Aorta (tissue), 5 donors: ENCODE data around the gene IFIT2. TPM values are rescaled to one million over a fixed set of nuclear protein-coding genes. Genes with fewer than 3 reads are reported as not detected.
"Not testable (repeated sequence)": the region's sequence is repeated elsewhere in the genome, so short reads cannot be mapped to it uniquely, and the experiment has no call there.

Experiments
- ATAC-seq: fragments of 200-7000 bp; cut with Tn5 transposase; one replicate; pipeline ENCODE4 v1.9.1; 2022; ENCODE audit warnings: moderate library complexity; ENCODE audit not compliant: low FRiP score
- DNase-seq, 2 donors: peaks; one replicate each; pipeline ENCODE4 v3.0.0-alpha.2; 2020
- H3K27ac ChIP-seq, 2 donors: one replicate each; pipeline ENCODE4 v1.5.1; 2013; ENCODE audit warnings: low read length in 2 of 2, mild to moderate bottlenecking in 2 of 2, moderate library complexity in 2 of 2, control low read depth in 1 of 2, inconsistent platforms in 1 of 2, low read depth in 1 of 2
- H3K27me3 ChIP-seq, 2 donors: one replicate each; pipeline ENCODE4 v1.6.1; 2013; ENCODE audit warnings: control low read depth in 1 of 2, low read length in 1 of 2, mild to moderate bottlenecking in 1 of 2, moderate library complexity in 1 of 2; ENCODE audit not compliant: insufficient read depth in 2 of 2, control insufficient read depth in 1 of 2
- H3K36me3 ChIP-seq, 2 donors: one replicate each; pipeline ENCODE4 v1.6.1; 2013; ENCODE audit warnings: control low read depth in 1 of 2, low read length in 1 of 2, mild to moderate bottlenecking in 1 of 2; ENCODE audit not compliant: insufficient read depth in 2 of 2, control insufficient read depth in 1 of 2
- H3K4me1 ChIP-seq, 2 donors: one replicate each; pipeline ENCODE4 v1.6.1; 2013; ENCODE audit warnings: low read length in 2 of 2, control low read depth in 1 of 2, mild to moderate bottlenecking in 1 of 2, moderate library complexity in 1 of 2; ENCODE audit not compliant: insufficient read depth in 2 of 2, control insufficient read depth in 1 of 2
- H3K4me3 ChIP-seq, 2 donors: one replicate each; pipeline ENCODE4 v1.5.1; 2013; ENCODE audit warnings: low read length in 2 of 2, control low read depth in 1 of 2, mild to moderate bottlenecking in 1 of 2
- H3K9me3 ChIP-seq: one replicate; pipeline ENCODE4 v1.6.1; 2013; ENCODE audit warnings: mild to moderate bottlenecking, low read length; ENCODE audit not compliant: control insufficient read depth
- WGBS, 2 donors: extraction: QIAGEN DNeasy Blood & Tissue Kit; methylation state at CpG; one replicate each; pipeline ENCODE4 v1.1.7; 2013; 5-methylcytosine and 5-hydroxymethylcytosine counted together
- intact Hi-C, 2 donors: fragments of 100-400 bp; cut with DNase I; formaldehyde crosslinking; loops; one replicate each; pipeline versions ENCODE4 v1.14.2 to v1.15.0; 2022
- polyA plus RNA-seq, 2 donors: library from polyadenylated mRNA; stranded (reverse); fragments of 200-250 nt; gene quantifications; one replicate each; pipeline ENCODE4 v1.2.3, GENCODE V29; 2013
- total RNA-seq, 2 donors: library from RNA; stranded (reverse); fragmentation: NEBNext Ultra II Directional; extraction: Animal tissue kit (Norgen Biotek cat#: 25700); gene quantifications; one replicate each; pipeline ENCODE4 v1.2.1, GENCODE V29; 2021
- donor health status: healthy with polysubstance abuse.
- donor health status: Bipolar disorder and iron deficiency.
- donor health status: DM: no; HTN: no; CAD: no.
- donor health status: DM: no; HTN: no; CAD: no.
- donor health status: DM: yes; HTN: yes; CAD: no.

IFIT2 gene
- total and polyA plus RNA-seq, 4 donors: 4.6 to 11.9 (median 11.0) TPM

- H3K27me3 ChIP-seq: no peaks in the 10 kb centered on the region
- intact Hi-C loops: loop anchor here in 1 of 2 donors (5.0 kb wide), 1 partner anchor 68 kb away; no protein-coding TSS in a partner anchor
- ATAC-seq (peak; percentile 92), DNase-seq (peak in 1 of 2 donors; percentile 76)
- H3K4me3 ChIP-seq: no peak overlapping the region
- no peaks in the 10 kb centered on the region for H3K36me3 ChIP-seq
- no peaks in the 10 kb centered on the region for H3K9me3 ChIP-seq
- H3K27ac ChIP-seq: peak overlapping the region; percentile 92 to 98
- 1 to 5% methylated on average over 4 of the region's 4 CpGs for WGBS, 2 donors
- H3K4me1 ChIP-seq: peaks cover 2 to 5% of the 10 kb centered on the region in 2 donors
Observed at GRCh38 chr10:89283936-89284475, 17.8 kb upstream of the IFIT2 start.

DNA sequence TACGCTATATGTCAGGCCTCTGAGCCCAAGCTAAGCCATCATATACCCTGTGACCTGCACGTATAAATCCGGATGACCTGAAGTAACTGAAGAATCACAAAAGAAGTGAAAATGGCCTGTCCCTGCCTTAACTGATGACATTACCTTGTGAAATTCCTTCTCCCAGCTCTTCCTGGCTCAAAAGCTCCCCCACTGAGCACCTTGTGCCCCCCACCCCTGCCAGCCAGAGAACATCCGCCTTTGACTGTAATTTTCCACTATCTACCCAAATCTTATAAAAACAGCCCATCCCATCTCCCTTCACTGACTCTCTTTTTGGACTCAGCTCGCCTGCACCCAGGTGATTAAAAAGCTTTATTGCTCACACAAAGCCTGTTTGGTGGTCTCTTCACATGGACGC is 17.1 kb upstream of the IFIT2 start:
- not testable (repeated sequence) for ATAC-seq
- intact Hi-C loops: loop anchor here in 1 of 2 donors (5.0 kb wide), 1 partner anchor 68 kb away; no protein-coding TSS in a partner anchor

DNA sequence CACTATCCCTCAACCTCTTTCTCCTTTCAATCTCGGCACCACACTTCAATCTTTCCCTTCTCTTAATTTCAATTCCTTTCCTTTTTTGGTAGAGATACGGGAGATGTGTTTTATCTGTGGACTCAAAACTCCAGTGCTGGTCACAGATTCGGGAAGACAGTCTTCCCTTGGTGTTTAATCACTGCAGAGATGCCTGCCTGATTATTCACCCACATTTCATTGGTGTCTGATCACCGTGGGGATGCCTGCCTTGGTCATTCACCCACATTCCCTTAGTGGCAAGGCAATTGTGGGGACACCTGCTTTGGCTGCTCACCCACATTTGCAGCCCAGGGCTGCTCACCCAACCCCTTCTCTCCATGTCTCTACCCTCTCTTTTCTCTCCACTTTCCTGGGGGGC is 16.5 kb upstream of the IFIT2 start:
- WGBS, 2 donors: 73 to 76% methylated on average over 4 of the region's 4 CpGs

More for the DNA sequence above, 17.1 kb upstream of the IFIT2 start:
- not testable (repeated sequence) for H3K4me3 ChIP-seq, H3K36me3 ChIP-seq, H3K4me1 ChIP-seq, DNase-seq, H3K27ac ChIP-seq, H3K27me3 ChIP-seq, H3K9me3 ChIP-seq
- WGBS, 2 donors: 90 to 91% methylated on average over 6 of the region's 6 CpGs

DNA sequence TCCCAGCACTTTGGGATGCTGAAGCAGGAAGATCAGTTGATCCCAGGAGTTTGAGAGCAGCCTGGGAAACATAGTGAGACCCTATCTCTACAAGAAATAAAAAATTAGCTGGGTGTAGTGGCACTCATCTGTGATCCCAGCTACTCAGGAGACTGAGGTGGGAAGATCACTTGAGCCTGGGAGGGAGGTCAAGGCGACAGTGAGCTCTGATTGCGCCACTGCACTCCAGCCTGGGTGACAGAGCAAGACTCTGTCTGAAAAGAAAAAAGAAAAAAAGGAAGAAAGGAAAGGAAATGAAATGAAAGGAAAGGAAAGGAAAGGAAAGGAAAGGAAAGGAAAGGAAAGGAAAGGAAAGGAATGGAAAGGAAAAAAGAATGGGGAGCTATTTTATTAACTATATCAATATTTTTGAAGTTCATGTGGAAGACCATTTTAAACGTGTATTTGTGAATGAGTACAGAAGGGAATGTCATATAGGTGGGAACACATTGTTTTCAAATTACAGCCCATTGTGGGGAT is 7.1 kb upstream of the IFIT2 start:
- 83 to 89% methylated on average over 3 of the region's 3 CpGs for WGBS, 2 donors
- H3K4me3 ChIP-seq: no peak overlapping the region
- ATAC-seq (no peak), DNase-seq (no peak)
- H3K27ac ChIP-seq: no peak overlapping the region
- peaks cover 0 to 6% of the 10 kb centered on the region in 2 donors for H3K36me3 ChIP-seq
- peaks cover 0 to 4% of the 10 kb centered on the region in 2 donors for H3K4me1 ChIP-seq
- no peaks in the 10 kb centered on the region for H3K27me3 ChIP-seq
- H3K9me3 ChIP-seq: no peaks in the 10 kb centered on the region
- intact Hi-C loops: no loop called here

More for the DNA sequence above, 16.5 kb upstream of the IFIT2 start:
- DNase-seq, H3K36me3 ChIP-seq, H3K4me3 ChIP-seq, intact Hi-C loops, H3K27me3 ChIP-seq, ATAC-seq, H3K9me3 ChIP-seq, H3K4me1 ChIP-seq: not testable (repeated sequence)
- peak overlapping the region in 1 of 2 donors; percentile 38 for H3K27ac ChIP-seq

GRCh38 chr10:89295597-89295996 is 6.2 kb upstream of the IFIT2 start:
- intact Hi-C loops: no loop called here
- Histone ChIP-seq H3K4me3 (no peak overlapping the region), H3K36me3 (peaks cover 0 to 6% of the 10 kb centered on the region in 2 donors), H3K27ac (no peak overlapping the region), H3K9me3 (no peaks in the 10 kb centered on the region), H3K27me3 (no peaks in the 10 kb centered on the region), H3K4me1 (peaks cover 0 to 4% of the 10 kb centered on the region in 2 donors)
- peak; percentile 70 for ATAC-seq
- DNase-seq: no peak
- WGBS, 2 donors: 5% methylated on average over 1 of the region's 1 CpG

GRCh38 chr10:89296220-89296648 is 5.6 kb upstream of the IFIT2 start:
- intact Hi-C loops: no loop called here
- Histone ChIP-seq H3K27ac (peak overlapping the region in 1 of 2 donors; percentile 59), H3K9me3 (no peaks in the 10 kb centered on the region), H3K27me3 (no peaks in the 10 kb centered on the region), H3K36me3 (peaks cover 0 to 6% of the 10 kb centered on the region in 2 donors), H3K4me3 (no peak overlapping the region), H3K4me1 (peaks cover 1 to 4% of the 10 kb centered on the region in 2 donors)
- ATAC-seq (peak; percentile 71), DNase-seq (peak in 1 of 2 donors; percentile 64)
- WGBS, 2 donors: 50 to 60% methylated on average over 5 of the region's 5 CpGs

DNA sequence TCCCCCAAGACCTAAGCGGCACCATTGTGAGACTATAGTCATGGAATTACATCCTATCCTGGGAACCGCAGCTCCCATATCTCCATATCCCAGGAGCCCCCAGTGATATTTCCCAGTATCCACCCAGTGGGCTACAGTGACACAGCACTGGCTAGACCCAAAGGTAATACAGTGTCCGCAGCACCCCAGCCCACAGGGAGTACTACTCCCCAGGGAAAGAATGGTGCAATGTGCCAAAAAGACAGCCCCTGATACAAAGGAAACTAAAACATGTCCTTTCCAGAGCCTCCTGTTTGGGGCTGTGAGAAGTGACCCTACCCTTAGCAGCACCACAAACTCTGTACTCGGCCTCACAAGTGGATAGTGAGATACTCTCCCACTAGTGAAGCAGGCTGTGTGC is 4.5 kb upstream of the IFIT2 start:
- DNase-seq (no peak), ATAC-seq (no peak)
- H3K27me3 ChIP-seq: no peaks in the 10 kb centered on the region
- H3K36me3 ChIP-seq: peaks cover 0 to under 1% of the 10 kb centered on the region in 2 donors
- intact Hi-C loops: no loop called here
- H3K27ac ChIP-seq: no peak overlapping the region
- H3K4me3 ChIP-seq: no peak overlapping the region
- no peaks in the 10 kb centered on the region for H3K9me3 ChIP-seq
- H3K4me1 ChIP-seq: peaks cover 1 to 4% of the 10 kb centered on the region in 2 donors
- 97% methylated on average over 4 of the region's 4 CpGs for WGBS, 2 donors

GRCh38 chr10:89297791-89298190 is 4.1 kb upstream of the IFIT2 start:
- H3K36me3 ChIP-seq: no peaks in the 10 kb centered on the region
- peaks cover 1 to 4% of the 10 kb centered on the region in 2 donors for H3K4me1 ChIP-seq
- WGBS, 2 donors: 94 to 97% methylated on average over 5 of the region's 5 CpGs
- ATAC-seq (no peak), DNase-seq (no peak)
- H3K27ac ChIP-seq: no peak overlapping the region
- no peaks in the 10 kb centered on the region for H3K27me3 ChIP-seq
- H3K4me3 ChIP-seq: no peak overlapping the region
- no peaks in the 10 kb centered on the region for H3K9me3 ChIP-seq
- intact Hi-C loops: no loop called here

GRCh38 chr10:89299031-89299430 is 2.8 kb upstream of the IFIT2 start:
- WGBS, 2 donors: 84 to 97% methylated on average over 4 of the region's 4 CpGs
- Histone ChIP-seq H3K9me3 (no peaks in the 10 kb centered on the region), H3K4me3 (no peak overlapping the region), H3K27ac (no peak overlapping the region), H3K27me3 (no peaks in the 10 kb centered on the region), H3K36me3 (no peaks in the 10 kb centered on the region), H3K4me1 (peaks cover 1 to 7% of the 10 kb centered on the region in 2 donors)
- intact Hi-C loops: no loop called here
- ATAC-seq (no peak), DNase-seq (no peak)
